SK-N-SH (cell line): ENCODE data around the gene BORCS6. TPM values are rescaled to one million over a fixed set of nuclear protein-coding genes. Genes with fewer than 3 reads are reported as not detected.

Source experiments
- CTCF ChIA-PET: fragments of 300-600, 350-600 bp; formaldehyde crosslinking; extraction: SDS; loops from one replicate; lab custom pipeline; 2021; lab: Yijun Ruan, JAX
- POLR2A ChIA-PET: fragments of 350-600 bp; sonication (Branson Sonifier 250); formaldehyde crosslinking; extraction: SDS; loops from one replicate; lab custom pipeline; 2020; ENCODE audit warnings: antibody characterized with exemption, inconsistent platforms; lab: Yijun Ruan, JAX
- DNase-seq: peaks from one replicate; pipeline ENCODE4 v3.0.0; 2012
- H2AFZ ChIP-seq: fragments of 200-600 bp; sonication (generic); 2 replicates; pipeline ENCODE4 v1.8.1; 2016; ENCODE audit warnings: antibody characterized with exemption, mild to moderate bottlenecking, low read depth
- H3F3A ChIP-seq: fragments of 200-600 bp; sonication (generic); replicated peaks from 2 replicates; pipeline ENCODE3; 2016; ENCODE audit warnings: antibody characterized with exemption, mild to moderate bottlenecking; ENCODE audit not compliant: insufficient read depth
- H3K27ac ChIP-seq, 2 experiments: fragments of 200-500 bp in 1 of 2; fragments of 200-600 bp in 1 of 2; sonication (Bioruptor generic) in 1 of 2; sonication (generic), shearing (Covaris generic) in 1 of 2; 2 replicates each; pipeline versions ENCODE4 v1.5.1 to v1.6.1; 2014 to 2016; ENCODE audit warnings: low read depth in 2 of 2, inconsistent platforms in 1 of 2, low read length in 1 of 2, mild to moderate bottlenecking in 1 of 2, mixed read lengths in 1 of 2
- H3K27me3 ChIP-seq: fragments of 200-600 bp; sonication (generic), shearing (Covaris generic); 2 replicates; pipeline ENCODE4 v1.6.1; 2016; ENCODE audit warnings: mixed run types; ENCODE audit not compliant: insufficient read depth
- H3K36me3 ChIP-seq, 2 experiments: fragments of 200-500 bp in 1 of 2; fragments of 200-600 bp in 1 of 2; sonication (Bioruptor generic) in 1 of 2; sonication (generic) in 1 of 2; replicated peaks in 1 of 2; 2 replicates each; pipeline versions ENCODE3 to v1.5.1; 2014 to 2016; ENCODE audit warnings: low read length in 1 of 2, mild to moderate bottlenecking in 1 of 2; ENCODE audit not compliant: insufficient read depth in 2 of 2, control insufficient read depth in 1 of 2
- H3K4me1 ChIP-seq, 2 experiments: fragments of 200-500 bp in 1 of 2; fragments of 200-600 bp in 1 of 2; sonication (Bioruptor generic) in 1 of 2; sonication (generic), shearing (Covaris generic) in 1 of 2; 2 replicates each; pipeline versions ENCODE4 v1.5.1 to v1.6.1; 2014 to 2016; ENCODE audit warnings: low read depth in 1 of 2, low read length in 1 of 2, mixed run types in 1 of 2; ENCODE audit not compliant: insufficient read depth in 2 of 2, control insufficient read depth in 1 of 2
- H3K4me2 ChIP-seq: fragments of 200-600 bp; sonication (generic), shearing (Covaris generic); 2 replicates; pipeline ENCODE4 v1.6.1; 2017; ENCODE audit warnings: mixed run types
- H3K4me3 ChIP-seq, 2 experiments: fragments of 200-500 bp in 1 of 2; fragments of 200-600 bp in 1 of 2; sonication (Bioruptor generic) in 1 of 2; sonication (generic), shearing (Covaris generic) in 1 of 2; 2 replicates each; pipeline versions ENCODE4 v1.5.1 to v1.8.1; 2014 to 2016; ENCODE audit warnings: low read depth in 2 of 2, inconsistent platforms in 1 of 2, low read length in 1 of 2, mild to moderate bottlenecking in 1 of 2, mixed read lengths in 1 of 2, moderate library complexity in 1 of 2
- H3K79me2 ChIP-seq: fragments of 200-600 bp; sonication (generic); 2 replicates; pipeline ENCODE4 v1.8.1; 2017; ENCODE audit warnings: mild to moderate bottlenecking; ENCODE audit not compliant: insufficient read depth
- H3K9ac ChIP-seq: fragments of 200-600 bp; sonication (generic); 2 replicates; pipeline ENCODE4 v1.6.1; 2017; ENCODE audit warnings: mixed run types
- H3K9me2 ChIP-seq: fragments of 200-600 bp; sonication (generic); 2 replicates; pipeline ENCODE4 v1.6.1; 2017; ENCODE audit warnings: mixed run types
- H3K9me3 ChIP-seq: fragments of 200-600 bp; sonication (generic); 2 replicates; pipeline ENCODE4 v1.6.1; 2017; ENCODE audit warnings: mixed run types, mild to moderate bottlenecking, moderate library complexity
- H4K20me1 ChIP-seq: fragments of 200-600 bp; sonication (generic); 2 replicates; pipeline ENCODE4 v1.6.1; 2017; ENCODE audit warnings: mild to moderate bottlenecking, mixed run types; ENCODE audit not compliant: insufficient read depth
- CHD2 ChIP-seq: fragments of 150-350 bp; IDR thresholded peaks from 2 replicates; pipeline ENCODE4 v1.6.1; 2018; ENCODE audit warnings: low read length; ENCODE audit not compliant: partially characterized antibody
- ELF1 ChIP-seq: IDR thresholded peaks from 2 replicates; pipeline ENCODE4 v1.4.0; 2012
- EZH2phosphoT487 ChIP-seq: fragments of 200-600 bp; sonication (generic); IDR thresholded peaks from 2 replicates; pipeline ENCODE4 v1.6.1; 2017; ENCODE audit warnings: low read depth, mixed run types, mild to moderate bottlenecking, antibody characterized with exemption, moderate library complexity, borderline replicate concordance
- FOSL2 ChIP-seq: IDR thresholded peaks from 2 replicates; pipeline ENCODE4 v1.4.0; 2012; ENCODE audit warnings: low read depth, mild to moderate bottlenecking, moderate library complexity, borderline replicate concordance
- FOXJ3 ChIP-seq: sonication (generic); formaldehyde crosslinking; IDR thresholded peaks from 2 replicates; pipeline ENCODE4 v1.5.1; 2020; ENCODE audit warnings: mild to moderate bottlenecking, missing genetic modification reagents
- GABPA ChIP-seq: IDR thresholded peaks from 2 replicates; pipeline ENCODE4 v1.4.0; 2012; ENCODE audit warnings: low read depth, mild to moderate bottlenecking
- JUND ChIP-seq: IDR thresholded peaks from 2 replicates; pipeline ENCODE4 v1.4.0; 2012
- MEF2A ChIP-seq: IDR thresholded peaks from 2 replicates; pipeline ENCODE4 v1.4.0; 2012; ENCODE audit warnings: low read depth, borderline replicate concordance
- MXI1 ChIP-seq: IDR thresholded peaks from 2 replicates; pipeline ENCODE4 v1.6.1; 2012; ENCODE audit warnings: mild to moderate bottlenecking, low read depth, low read length, improper control_type of control experiment
- NRF1 ChIP-seq: IDR thresholded peaks from 2 replicates; pipeline ENCODE4 v1.6.1; 2012; ENCODE audit warnings: low read depth, mild to moderate bottlenecking, low read length
- RAD21 ChIP-seq: IDR thresholded peaks from 2 replicates; pipeline ENCODE4 v1.6.1; 2012; ENCODE audit warnings: mild to moderate bottlenecking, low read length
- RCOR1 ChIP-seq: fragments of 150-350 bp; IDR thresholded peaks from 2 replicates; pipeline ENCODE4 v1.6.1; 2017; ENCODE audit warnings: antibody characterized with exemption, low read length
- RXRA ChIP-seq: IDR thresholded peaks from 2 replicates; pipeline ENCODE4 v1.4.0; 2012; ENCODE audit warnings: low read depth, mild to moderate bottlenecking, borderline replicate concordance
- SIN3A ChIP-seq: IDR thresholded peaks from 2 replicates; pipeline ENCODE4 v1.6.1; 2012; ENCODE audit warnings: low read depth, mild to moderate bottlenecking, low read length, moderate library complexity, borderline replicate concordance
- TAF1 ChIP-seq: IDR thresholded peaks from 2 replicates; pipeline ENCODE4 v1.6.1; 2012; ENCODE audit warnings: low read depth, mild to moderate bottlenecking, low read length, moderate library complexity, borderline replicate concordance
- TCF12 ChIP-seq: IDR thresholded peaks from 2 replicates; pipeline ENCODE4 v1.4.0; 2012
- TEAD4 ChIP-seq: IDR thresholded peaks from 2 replicates; pipeline ENCODE4 v1.4.0; 2012; ENCODE audit warnings: mild to moderate bottlenecking, borderline replicate concordance; ENCODE audit not compliant: insufficient read depth
- USF1 ChIP-seq: IDR thresholded peaks from 2 replicates; pipeline ENCODE4 v1.4.0; 2012; ENCODE audit warnings: low read depth, borderline replicate concordance
- ZBTB33 ChIP-seq: IDR thresholded peaks from 2 replicates; pipeline ENCODE4 v1.4.0; 2012; ENCODE audit warnings: low read depth, borderline replicate concordance
- WGBS: methylation state at CpG from one replicate; pipeline ENCODE4 v1.1.6; 2017; ENCODE audit warnings: low lambda C conversion rate; 5-methylcytosine and 5-hydroxymethylcytosine counted together
- polyA plus RNA-seq, 3 experiments: library from polyadenylated mRNA; depleted of rRNA; stranded (reverse); fragments of >200 nt; gene quantifications; 2 replicates each; pipeline ENCODE4 v1.2.3, GENCODE V29; 2012
- TF ChIP-seq, protein P1 (sequence below): IDR thresholded peaks from 2 replicates; pipeline ENCODE4; 2012
- TF ChIP-seq, protein P2 (sequence below): fragments of 150-350 bp; IDR thresholded peaks from 2 replicates; pipeline ENCODE4 v1.6.1; 2016; ENCODE audit warnings: mild to moderate bottlenecking, low read depth, low read length
- TF ChIP-seq, protein P3 (sequence below): IDR thresholded peaks from 2 replicates; pipeline ENCODE4 v1.6.1; 2012; ENCODE audit warnings: mild to moderate bottlenecking, low read depth, low read length, moderate library complexity
- TF ChIP-seq, protein P4 (sequence below): IDR thresholded peaks from 2 replicates; pipeline ENCODE4 v1.4.0; 2012; ENCODE audit warnings: low read depth

The BORCS6 gene
- polyA plus RNA-seq, 1 of the 3 experiments (the other 2 are of a cell fraction): 4.3 TPM

GRCh38 chr17:8221663-8222379, 31.8 kb upstream of the BORCS6 start:
- peaks cover 8 to 13% of the 10 kb centered on the region in 2 experiments; a peak in 2 of 4 replicates for H3K4me1 ChIP-seq
- no peaks in the 10 kb centered on the region for H3K9me3 ChIP-seq
- H3K9me2 ChIP-seq: no peaks in the 10 kb centered on the region
- peak overlapping the region; percentile 98 for H3K4me2 ChIP-seq
- peak overlapping the region; percentile 92 to 95 for H3K27ac ChIP-seq
- H3K9ac ChIP-seq: peak overlapping the region; percentile 89
- H3K36me3 ChIP-seq: no peaks in the 10 kb centered on the region
- H3K27me3 ChIP-seq: no peaks in the 10 kb centered on the region
- no peaks in the 10 kb centered on the region for H3K79me2 ChIP-seq
- CTCF ChIA-PET: interaction anchor here (1.0 to 6.5 kb wide), 13 partner anchors 9 to 1199 kb away, joined by 3 to 55 read pairs (median 5); partner anchors contain the start of genes ALOXE3, BORCS6, HES7 and KRABD2
- POLR2A ChIA-PET: interaction anchor here (0.9 to 2.8 kb wide), 10 partner anchors 10 to 102 kb away, joined by 3 to 14 read pairs (median 6); partner anchors contain the start of genes BORCS6, CTC1 and RANGRF
- DNase-seq: peak; percentile 60
- TF ChIP-seq TEAD4 (peak; percentile 88), FOSL2 (peak; percentile 64), MEF2A (no peak), ELF1 (no peak), USF1 (no peak), NRF1 (no peak), GABPA (no peak), MXI1 (peak; percentile 20; the same call in 1 of the 2 replicates), SIN3A (0 out of 2 replicates have a peak, but pooled peaks have one; percentile 12), FOXJ3 (CRISPR knock-in tag) (0 out of 2 replicates have a peak, but pooled peaks have one; percentile 31), RAD21 (no peak), EZH2phosphoT487 (no peak), CHD2 (peak; percentile 48), RCOR1 (peak; percentile 49; the same call in 1 of the 2 replicates), TAF1 (no peak), JUND (no peak), RXRA (peak; percentile 50; the same call in 1 of the 2 replicates), TCF12 (no peak), ZBTB33 (no peak)
- TF ChIP-seq, protein P1, sequence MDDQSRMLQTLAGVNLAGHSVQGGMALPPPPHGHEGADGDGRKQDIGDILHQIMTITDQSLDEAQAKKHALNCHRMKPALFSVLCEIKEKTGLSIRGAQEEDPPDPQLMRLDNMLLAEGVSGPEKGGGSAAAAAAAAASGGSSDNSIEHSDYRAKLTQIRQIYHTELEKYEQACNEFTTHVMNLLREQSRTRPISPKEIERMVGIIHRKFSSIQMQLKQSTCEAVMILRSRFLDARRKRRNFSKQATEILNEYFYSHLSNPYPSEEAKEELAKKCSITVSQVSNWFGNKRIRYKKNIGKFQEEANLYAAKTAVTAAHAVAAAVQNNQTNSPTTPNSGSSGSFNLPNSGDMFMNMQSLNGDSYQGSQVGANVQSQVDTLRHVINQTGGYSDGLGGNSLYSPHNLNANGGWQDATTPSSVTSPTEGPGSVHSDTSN: no peak
- TF ChIP-seq, protein P2, sequence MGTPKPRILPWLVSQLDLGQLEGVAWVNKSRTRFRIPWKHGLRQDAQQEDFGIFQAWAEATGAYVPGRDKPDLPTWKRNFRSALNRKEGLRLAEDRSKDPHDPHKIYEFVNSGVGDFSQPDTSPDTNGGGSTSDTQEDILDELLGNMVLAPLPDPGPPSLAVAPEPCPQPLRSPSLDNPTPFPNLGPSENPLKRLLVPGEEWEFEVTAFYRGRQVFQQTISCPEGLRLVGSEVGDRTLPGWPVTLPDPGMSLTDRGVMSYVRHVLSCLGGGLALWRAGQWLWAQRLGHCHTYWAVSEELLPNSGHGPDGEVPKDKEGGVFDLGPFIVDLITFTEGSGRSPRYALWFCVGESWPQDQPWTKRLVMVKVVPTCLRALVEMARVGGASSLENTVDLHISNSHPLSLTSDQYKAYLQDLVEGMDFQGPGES: no peak
- TF ChIP-seq, protein P3, sequence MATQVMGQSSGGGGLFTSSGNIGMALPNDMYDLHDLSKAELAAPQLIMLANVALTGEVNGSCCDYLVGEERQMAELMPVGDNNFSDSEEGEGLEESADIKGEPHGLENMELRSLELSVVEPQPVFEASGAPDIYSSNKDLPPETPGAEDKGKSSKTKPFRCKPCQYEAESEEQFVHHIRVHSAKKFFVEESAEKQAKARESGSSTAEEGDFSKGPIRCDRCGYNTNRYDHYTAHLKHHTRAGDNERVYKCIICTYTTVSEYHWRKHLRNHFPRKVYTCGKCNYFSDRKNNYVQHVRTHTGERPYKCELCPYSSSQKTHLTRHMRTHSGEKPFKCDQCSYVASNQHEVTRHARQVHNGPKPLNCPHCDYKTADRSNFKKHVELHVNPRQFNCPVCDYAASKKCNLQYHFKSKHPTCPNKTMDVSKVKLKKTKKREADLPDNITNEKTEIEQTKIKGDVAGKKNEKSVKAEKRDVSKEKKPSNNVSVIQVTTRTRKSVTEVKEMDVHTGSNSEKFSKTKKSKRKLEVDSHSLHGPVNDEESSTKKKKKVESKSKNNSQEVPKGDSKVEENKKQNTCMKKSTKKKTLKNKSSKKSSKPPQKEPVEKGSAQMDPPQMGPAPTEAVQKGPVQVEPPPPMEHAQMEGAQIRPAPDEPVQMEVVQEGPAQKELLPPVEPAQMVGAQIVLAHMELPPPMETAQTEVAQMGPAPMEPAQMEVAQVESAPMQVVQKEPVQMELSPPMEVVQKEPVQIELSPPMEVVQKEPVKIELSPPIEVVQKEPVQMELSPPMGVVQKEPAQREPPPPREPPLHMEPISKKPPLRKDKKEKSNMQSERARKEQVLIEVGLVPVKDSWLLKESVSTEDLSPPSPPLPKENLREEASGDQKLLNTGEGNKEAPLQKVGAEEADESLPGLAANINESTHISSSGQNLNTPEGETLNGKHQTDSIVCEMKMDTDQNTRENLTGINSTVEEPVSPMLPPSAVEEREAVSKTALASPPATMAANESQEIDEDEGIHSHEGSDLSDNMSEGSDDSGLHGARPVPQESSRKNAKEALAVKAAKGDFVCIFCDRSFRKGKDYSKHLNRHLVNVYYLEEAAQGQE: peak; percentile 56; the same call in 1 of the 2 replicates
- TF ChIP-seq, protein P4, sequence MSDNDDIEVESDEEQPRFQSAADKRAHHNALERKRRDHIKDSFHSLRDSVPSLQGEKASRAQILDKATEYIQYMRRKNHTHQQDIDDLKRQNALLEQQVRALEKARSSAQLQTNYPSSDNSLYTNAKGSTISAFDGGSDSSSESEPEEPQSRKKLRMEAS: no peak; the same call in 1 of the 2 replicates
- WGBS: under 1% methylated on average over 39 of the region's 40 CpGs
- H3F3A ChIP-seq: peaks cover 51% of the 10 kb centered on the region
- 0 out of 2 replicates have a peak, but pooled peaks cover 4% of the 10 kb centered on the region for H4K20me1 ChIP-seq
- H2AFZ ChIP-seq: peak overlapping the region; percentile 89
- H3K4me3 ChIP-seq: peak overlapping the region; percentile 83 to 86
